K562 (cell line): ENCODE results near the gene LZTR1. TPM values are rescaled to one million over a fixed set of nuclear protein-coding genes. Genes with fewer than 3 reads are reported as not detected.

Experiments
- BDP1 ChIP-seq: IDR thresholded peaks from 3 replicates; pipeline ENCODE4 v1.6.1; 2011; ENCODE audit not compliant: insufficient read length, insufficient read depth
- CSDE1 ChIP-seq, 2 experiments: fragments of 450-650 bp; IDR thresholded peaks; 2 replicates each; pipeline ENCODE4 v1.6.1; 2016; ENCODE audit warnings: mild to moderate bottlenecking in 1 of 2
- DMBX1 ChIP-seq: fragments of 250-450 bp; sonication (Bioruptor Pico); IDR thresholded peaks from 2 replicates; pipeline ENCODE4 v1.8.0; 2022; ENCODE audit warnings: inconsistent platforms, mild to moderate bottlenecking, moderate library complexity, borderline replicate concordance
- EGR1 ChIP-seq: fragments of 450-650 bp; conservative IDR thresholded peaks from 2 replicates; pipeline ENCODE4 v1.6.1; 2017; ENCODE audit warnings: mild to moderate bottlenecking
- EP300 ChIP-seq: IDR thresholded peaks from 2 replicates; pipeline ENCODE4 v1.6.1; 2012; ENCODE audit warnings: low read length, improper control_type of control experiment
- FOXA1 ChIP-seq: fragments of 450-650 bp; IDR thresholded peaks from 2 replicates; pipeline ENCODE4 v1.6.1; 2016; ENCODE audit warnings: mild to moderate bottlenecking, borderline replicate concordance
- HOXB6 ChIP-seq: fragments of 250-450 bp; sonication (Bioruptor Pico); IDR thresholded peaks from 2 replicates; pipeline ENCODE4 v1.5.1; 2022; ENCODE audit warnings: mild to moderate bottlenecking, borderline replicate concordance
- MAFF ChIP-seq: IDR thresholded peaks from 2 replicates; pipeline ENCODE4 v1.6.1; 2012; ENCODE audit warnings: low read length, improper control_type of control experiment
- MYBL2 ChIP-seq, 2 experiments: fragments of 450-650 bp in 1 of 2; sonication (generic) in 1 of 2; formaldehyde crosslinking in 1 of 2; IDR thresholded peaks; 2 replicates each; pipeline versions ENCODE4 v1.6.1 to v1.8.1; 2017 to 2022; ENCODE audit warnings: borderline replicate concordance in 1 of 2, inconsistent platforms in 1 of 2, low read depth in 1 of 2, mild to moderate bottlenecking in 1 of 2, missing genetic modification reagents in 1 of 2, moderate library complexity in 1 of 2
- NR2C2 ChIP-seq, 2 experiments: fragments of 200-800 bp in 1 of 2; sonication (Bioruptor generic) in 1 of 2; sonication (generic) in 1 of 2; formaldehyde crosslinking in 1 of 2; IDR thresholded peaks; 2 replicates each; pipeline versions ENCODE4 v1.6.1 to v1.8.0; 2016 to 2022; ENCODE audit warnings: mild to moderate bottlenecking in 1 of 2, missing compliant biosample characterization in 1 of 2, missing genetic modification characterization in 1 of 2, missing genetic modification reagents in 1 of 2
- PHF21A ChIP-seq: fragments of 450-650 bp; IDR thresholded peaks from 2 replicates; pipeline ENCODE4 v1.6.1; 2017; ENCODE audit warnings: low read depth, borderline replicate concordance
- PPARD ChIP-seq: fragments of 250-450 bp; sonication (Bioruptor Pico); IDR thresholded peaks from 2 replicates; pipeline ENCODE4 v1.8.0; 2022; ENCODE audit warnings: inconsistent platforms, mild to moderate bottlenecking, moderate library complexity
- RFX7 ChIP-seq: fragments of 250-450 bp; sonication (Bioruptor Pico); IDR thresholded peaks from 2 replicates; pipeline ENCODE4 v1.5.1; 2021; ENCODE audit warnings: mild to moderate bottlenecking
- SMAD4 ChIP-seq: fragments of 250-450 bp; sonication (Bioruptor Pico); conservative IDR thresholded peaks from 2 replicates; pipeline ENCODE4 v1.8.0; 2021; ENCODE audit warnings: inconsistent platforms, mild to moderate bottlenecking, moderate library complexity
- TAF1 ChIP-seq: IDR thresholded peaks from 2 replicates; pipeline ENCODE4 v1.6.1; 2011; ENCODE audit warnings: mild to moderate bottlenecking, low read length, moderate library complexity; ENCODE audit not compliant: insufficient read depth, control insufficient read depth, severe bottlenecking; ENCODE audit errors: extremely low read depth
- ZNF3 ChIP-seq: fragments of 250-450 bp; sonication (Bioruptor Pico); IDR thresholded peaks from 2 replicates; pipeline ENCODE4 v1.5.0; 2021; ENCODE audit warnings: mild to moderate bottlenecking, moderate library complexity
- ZNF696 ChIP-seq: fragments of 250-450 bp; sonication (Bioruptor Pico); conservative IDR thresholded peaks from 2 replicates; pipeline ENCODE4 v1.4.0; 2020; ENCODE audit warnings: mild to moderate bottlenecking, moderate library complexity
- ZNF830 ChIP-seq: fragments of 250-450 bp; sonication (Bioruptor Pico); IDR thresholded peaks from 2 replicates; pipeline ENCODE4 v1.5.0; 2021; ENCODE audit warnings: mild to moderate bottlenecking
- polyA plus RNA-seq, 8 experiments: library from polyadenylated mRNA; depleted of rRNA in 4 of 8; stranded (reverse) in 5 of 8; unstranded in 3 of 8; fragments of >200 nt; fragmentation: Nextera tagmentation in 2 of 8; fragmentation: Illumina TruSeq in 1 of 8; extraction: Ambion mirVana in 2 of 8; extraction: Trizol in 1 of 8; gene quantifications; 2 replicates each; pipeline versions ENCODE4 v1.2.1 to v1.2.3, GENCODE V29; 2011 to 2014; ENCODE audit warnings: inconsistent platforms in 1 of 8, missing spikeins in 1 of 8
- total RNA-seq, 7 experiments: library from RNA; depleted of rRNA in 6 of 7; stranded (reverse); fragments of >200 nt in 6 of 7; fragmentation: Illumina TruSeq in 2 of 7; extraction: Trizol in 2 of 7; gene quantifications; 2 replicates each; pipeline versions ENCODE4 v1.2.1 to v1.2.3, GENCODE V29; 2011 to 2021; ENCODE audit warnings: low replicate concordance in 1 of 7
- TF ChIP-seq, protein P1 (sequence below), 2 experiments: fragments of 450-650 bp in 1 of 2; sonication (generic) in 1 of 2; formaldehyde crosslinking; conservative IDR thresholded peaks; 2 replicates each; pipeline versions ENCODE4 v1.4.0 to v1.8.1; 2020 to 2022; ENCODE audit warnings: mild to moderate bottlenecking in 1 of 2, missing genetic modification reagents in 1 of 2
- TF ChIP-seq, protein P2 (sequence below): fragments of 450-650 bp; formaldehyde crosslinking; IDR thresholded peaks from 2 replicates; pipeline ENCODE4 v1.4.0; 2020; ENCODE audit warnings: mild to moderate bottlenecking, moderate library complexity
- TF ChIP-seq, protein P3 (sequence below): fragments of 250-450 bp; sonication (Bioruptor Pico); IDR thresholded peaks from 2 replicates; pipeline ENCODE4 v1.4.0; 2020; ENCODE audit warnings: borderline replicate concordance
- TF ChIP-seq, protein P4 (sequence below): fragments of 450-650 bp; IDR thresholded peaks from 2 replicates; pipeline ENCODE4 v1.6.1; 2016; ENCODE audit warnings: borderline replicate concordance

The LZTR1 gene
- total and polyA plus RNA-seq, 9 of the 15 experiments (the other 6 are each of a cell fraction or from before 2014, with no cell fraction given) = 2.2 to 135 (median 63.0) TPM

DNA sequence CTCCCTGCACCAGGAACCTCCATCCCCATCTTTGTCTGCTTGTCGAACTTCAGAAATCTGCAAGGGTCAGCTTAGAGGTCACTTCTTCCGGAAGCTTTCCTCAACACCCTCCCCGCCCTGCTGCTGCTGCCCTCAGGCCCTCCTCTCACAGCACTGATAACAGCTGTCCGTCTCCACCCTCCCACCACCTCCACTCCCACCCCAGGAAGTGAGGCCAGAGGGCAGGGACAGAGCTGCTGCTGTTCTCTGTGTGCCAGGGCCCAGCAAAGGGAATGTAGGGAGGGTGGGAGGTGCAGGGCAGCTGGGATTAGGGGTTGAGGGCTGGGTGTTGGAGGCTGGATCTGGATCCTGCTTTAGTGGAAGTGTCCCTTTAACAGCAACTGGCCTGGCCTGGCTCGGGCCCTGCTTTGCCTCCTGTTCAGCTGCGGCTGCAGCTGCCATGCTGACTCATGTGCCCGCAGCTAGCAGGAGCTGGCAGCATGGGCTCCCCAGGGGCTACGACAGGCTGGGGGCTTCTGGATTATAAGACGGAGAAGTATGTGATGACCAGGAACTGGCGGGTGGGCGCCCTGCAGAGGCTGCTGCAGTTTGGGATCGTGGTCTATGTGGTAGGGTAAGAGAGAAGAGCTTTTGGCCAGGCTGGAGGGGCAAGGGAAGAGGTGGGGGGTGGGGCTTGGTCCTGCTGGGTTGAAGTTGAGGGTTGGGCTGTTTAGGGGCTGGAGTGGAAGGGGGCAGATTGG lies 32.8 kb downstream of the LZTR1 start, which contains the start of gene P2RX6 (continued):
- TF ChIP-seq, protein P1, sequence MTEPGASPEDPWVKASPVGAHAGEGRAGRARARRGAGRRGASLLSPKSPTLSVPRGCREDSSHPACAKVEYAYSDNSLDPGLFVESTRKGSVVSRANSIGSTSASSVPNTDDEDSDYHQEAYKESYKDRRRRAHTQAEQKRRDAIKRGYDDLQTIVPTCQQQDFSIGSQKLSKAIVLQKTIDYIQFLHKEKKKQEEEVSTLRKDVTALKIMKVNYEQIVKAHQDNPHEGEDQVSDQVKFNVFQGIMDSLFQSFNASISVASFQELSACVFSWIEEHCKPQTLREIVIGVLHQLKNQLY (CRISPR knock-in tag; conservative IDR thresholded peaks at IDR 0.05) = no peak
- TF ChIP-seq HOXB6 = 0 out of 2 replicates have a peak, but pooled peaks have one; percentile 11
- no peak for TF ChIP-seq NR2C2 (CRISPR knock-in tag; IDR thresholded peaks at IDR 0.05)
- TF ChIP-seq NR2C2 (tag; IDR thresholded peaks at IDR 0.05) = no peak
- TF ChIP-seq FOXA1 = no peak
- peak; percentile 68; the same call in 1 of the 2 replicates for TF ChIP-seq DMBX1
- TF ChIP-seq, protein P2, sequence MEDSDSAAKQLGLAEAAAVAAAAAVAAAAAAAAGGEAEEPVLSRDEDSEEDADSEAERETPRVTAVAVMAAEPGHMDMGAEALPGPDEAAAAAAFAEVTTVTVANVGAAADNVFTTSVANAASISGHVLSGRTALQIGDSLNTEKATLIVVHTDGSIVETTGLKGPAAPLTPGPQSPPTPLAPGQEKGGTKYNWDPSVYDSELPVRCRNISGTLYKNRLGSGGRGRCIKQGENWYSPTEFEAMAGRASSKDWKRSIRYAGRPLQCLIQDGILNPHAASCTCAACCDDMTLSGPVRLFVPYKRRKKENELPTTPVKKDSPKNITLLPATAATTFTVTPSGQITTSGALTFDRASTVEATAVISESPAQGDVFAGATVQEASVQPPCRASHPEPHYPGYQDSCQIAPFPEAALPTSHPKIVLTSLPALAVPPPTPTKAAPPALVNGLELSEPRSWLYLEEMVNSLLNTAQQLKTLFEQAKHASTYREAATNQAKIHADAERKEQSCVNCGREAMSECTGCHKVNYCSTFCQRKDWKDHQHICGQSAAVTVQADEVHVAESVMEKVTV (CRISPR knock-in tag) = peak; percentile 48; the same call in 1 of the 2 replicates
- peak; percentile 31 for TF ChIP-seq MAFF
- TF ChIP-seq BDP1 = no peak
- peak; percentile 55; the same call in 1 of the 2 replicates for TF ChIP-seq ZNF696 (CRISPR knock-in tag)
- TF ChIP-seq ZNF830 = peak; percentile 82; the same call in 1 of the 2 replicates
- no peak for TF ChIP-seq ZNF3 (CRISPR knock-in tag)
- TF ChIP-seq MYBL2 (IDR thresholded peaks at IDR 0.05; ENCODE audit: low read depth) = no peak
- no peak for TF ChIP-seq MYBL2 (CRISPR knock-in tag; IDR thresholded peaks at IDR 0.05; ENCODE audit: borderline replicate concordance)
- TF ChIP-seq TAF1 = no peak
- no peak for TF ChIP-seq SMAD4 (CRISPR knock-in tag)
- no peak for TF ChIP-seq CSDE1 (IDR thresholded peaks at IDR 0.05)
- TF ChIP-seq EGR1 = no peak
- peak; percentile 92 for TF ChIP-seq EP300
- TF ChIP-seq, protein P3, sequence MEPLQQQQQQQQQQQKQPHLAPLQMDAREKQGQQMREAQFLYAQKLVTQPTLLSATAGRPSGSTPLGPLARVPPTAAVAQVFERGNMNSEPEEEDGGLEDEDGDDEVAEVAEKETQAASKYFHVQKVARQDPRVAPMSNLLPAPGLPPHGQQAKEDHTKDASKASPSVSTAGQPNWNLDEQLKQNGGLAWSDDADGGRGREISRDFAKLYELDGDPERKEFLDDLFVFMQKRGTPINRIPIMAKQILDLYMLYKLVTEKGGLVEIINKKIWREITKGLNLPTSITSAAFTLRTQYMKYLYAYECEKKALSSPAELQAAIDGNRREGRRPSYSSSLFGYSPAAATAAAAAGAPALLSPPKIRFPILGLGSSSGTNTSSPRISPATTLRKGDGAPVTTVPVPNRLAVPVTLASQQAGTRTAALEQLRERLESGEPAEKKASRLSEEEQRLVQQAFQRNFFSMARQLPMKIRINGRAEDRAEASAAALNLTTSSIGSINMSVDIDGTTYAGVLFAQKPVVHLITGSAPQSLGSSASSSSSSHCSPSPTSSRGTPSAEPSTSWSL (CRISPR knock-in tag) = no peak
- TF ChIP-seq PHF21A = no peak
- TF ChIP-seq PPARD (CRISPR knock-in tag) = no peak
- peak; percentile 83; the same call in 1 of the 2 replicates for TF ChIP-seq RFX7 (CRISPR knock-in tag)
- TF ChIP-seq, protein P4, sequence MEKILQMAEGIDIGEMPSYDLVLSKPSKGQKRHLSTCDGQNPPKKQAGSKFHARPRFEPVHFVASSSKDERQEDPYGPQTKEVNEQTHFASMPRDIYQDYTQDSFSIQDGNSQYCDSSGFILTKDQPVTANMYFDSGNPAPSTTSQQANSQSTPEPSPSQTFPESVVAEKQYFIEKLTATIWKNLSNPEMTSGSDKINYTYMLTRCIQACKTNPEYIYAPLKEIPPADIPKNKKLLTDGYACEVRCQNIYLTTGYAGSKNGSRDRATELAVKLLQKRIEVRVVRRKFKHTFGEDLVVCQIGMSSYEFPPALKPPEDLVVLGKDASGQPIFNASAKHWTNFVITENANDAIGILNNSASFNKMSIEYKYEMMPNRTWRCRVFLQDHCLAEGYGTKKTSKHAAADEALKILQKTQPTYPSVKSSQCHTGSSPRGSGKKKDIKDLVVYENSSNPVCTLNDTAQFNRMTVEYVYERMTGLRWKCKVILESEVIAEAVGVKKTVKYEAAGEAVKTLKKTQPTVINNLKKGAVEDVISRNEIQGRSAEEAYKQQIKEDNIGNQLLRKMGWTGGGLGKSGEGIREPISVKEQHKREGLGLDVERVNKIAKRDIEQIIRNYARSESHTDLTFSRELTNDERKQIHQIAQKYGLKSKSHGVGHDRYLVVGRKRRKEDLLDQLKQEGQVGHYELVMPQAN = no peak
